Mammary epithelial cell (primary cell): ENCODE measurements around the gene LCAT.

Experiments used
- CTCF ChIP-seq, 2 donors: IDR thresholded peaks in 1 of 2; conservative IDR thresholded peaks in 1 of 2; 2 replicates each; pipeline ENCODE4 v1.5.1; 2011 to 2012; ENCODE audit warnings: inconsistent platforms in 2 of 2, low read length in 2 of 2, mild to moderate bottlenecking in 2 of 2, control low read depth in 1 of 2, low read depth in 1 of 2; ENCODE audit not compliant: insufficient read depth in 1 of 2; ENCODE audit errors: extremely low read depth in 1 of 2
- EZH2 ChIP-seq: IDR thresholded peaks from 2 replicates; pipeline ENCODE4 v1.6.1; 2012; ENCODE audit warnings: low read length, inconsistent platforms, borderline replicate concordance

GRCh38 chr16:67917852-67918236, 26.1 kb downstream of the LCAT start:
- TF ChIP-seq CTCF (conservative IDR thresholded peaks at IDR 0.05 in 1 of 2, IDR thresholded peaks at IDR 0.05 in 1 of 2; ENCODE audit: extremely low read depth in 1 of 2, insufficient read depth in 1 of 2, low read depth in 1 of 2, low read length in 2 of 2): no peak
- TF ChIP-seq EZH2: no peak
